Tongue (tissue), 3 donors: Measurements from ENCODE around the gene NBPF20. TPM values are rescaled to one million over a fixed set of nuclear protein-coding genes. Genes with fewer than 3 reads are reported as not detected.
"Not testable (repeated sequence)": the region's sequence is repeated elsewhere in the genome, so short reads cannot be mapped to it uniquely, and the experiment has no call there.

Source experiments
- DNase-seq: peaks from one replicate; pipeline ENCODE4 v3.0.0-alpha.2; 2015
- small RNA-seq: library from RNA; depleted of rRNA; stranded (forward); fragments of <200 nt; gene quantifications from one replicate; pipeline ENCODE3, GENCODE V24; 2014; ENCODE audit warnings: low replicate concordance
- total RNA-seq: library from RNA; depleted of rRNA; stranded (reverse); fragments of >200 nt; gene quantifications from one replicate; pipeline ENCODE4 v1.2.3, GENCODE V29; 2014

Gene NBPF20
- total RNA-seq, 1 donor from 2014 or later: 11.1 TPM

GRCh38 chr1:145429329-145429728 lies 3.9 kb upstream of the NBPF20 start:
- not testable (repeated sequence) for DNase-seq

- not testable (repeated sequence) for DNase-seq
These were observed 579 bp downstream of the NBPF20 start for GRCh38 chr1:145424612-145425435.

GRCh38 chr1:145415149-145415548 lies 10.3 kb downstream of the NBPF20 start:
- DNase-seq: not testable (repeated sequence)

GRCh38 chr1:145407266-145407665 lies 18.1 kb downstream of the NBPF20 start:
- not testable (repeated sequence) for DNase-seq

GRCh38 chr1:145404949-145405348 lies 20.5 kb downstream of the NBPF20 start:
- not testable (repeated sequence) for DNase-seq

- DNase-seq: peak; percentile 88
These were observed 24.7 kb downstream of the NBPF20 start for GRCh38 chr1:145400701-145401100.

Small RNA genes within 50 kb of the gene (small RNA-seq; reads per million reads assigned to genes)
- 0.66 reads per million, percentile 80 among the genes with 10 or more reads in this experiment for gene RF00003

Other genes starting within 250 kb of the NBPF20 start
- gene PPIAL4D, start 183.4 kb downstream of the NBPF20 start, total RNA-seq: not detected
- gene GPR89A, start 182.4 kb upstream of the NBPF20 start, total RNA-seq: 38.6 TPM